ENCODE results near the gene C10orf90. TPM values are rescaled to one million over a fixed set of nuclear protein-coding genes. Genes with fewer than 3 reads are reported as not detected.

The C10orf90 gene
- total RNA-seq, 1 donor from 2014 or later = not detected

DNA sequence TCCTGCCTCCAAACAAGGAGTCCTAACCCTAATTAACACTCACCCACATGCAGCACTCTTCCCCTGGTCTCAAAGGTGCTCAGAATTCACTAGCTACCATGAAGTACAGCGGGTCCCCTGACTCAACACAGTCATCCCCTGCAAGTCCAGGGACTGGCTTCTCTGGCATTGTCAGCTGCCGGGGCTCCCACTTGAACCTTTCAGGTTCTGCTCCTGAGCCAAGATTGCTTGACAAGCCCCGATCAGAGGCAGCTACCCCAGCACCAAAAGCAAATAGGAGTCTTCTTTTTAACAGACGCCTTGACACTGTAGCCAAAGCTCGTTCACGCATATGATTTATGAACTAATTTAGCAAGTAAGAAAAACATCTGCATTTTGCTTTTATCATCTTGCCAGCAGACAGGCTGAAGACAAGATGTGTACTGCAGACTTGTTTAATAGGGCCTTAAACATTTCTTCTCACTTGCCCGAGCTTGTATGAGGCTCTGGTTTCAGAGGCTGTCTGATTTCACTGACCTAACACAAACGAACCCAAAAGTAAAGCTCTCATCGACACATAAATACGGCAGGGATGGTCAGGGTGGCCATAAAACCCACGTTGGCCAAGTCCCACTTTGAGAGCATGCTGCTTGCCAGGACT is 214.6 kb downstream of the C10orf90 start:
- Histone ChIP-seq H4K20me1 (ENCODE audit: low read depth) (no peaks in the 10 kb centered on the region), H3K27me3 (no peaks in the 10 kb centered on the region), H3K4me1 (no peaks in the 10 kb centered on the region), H3K27ac (no peak overlapping the region), H3K36me3 (no peaks in the 10 kb centered on the region), H3K4me2 (no peak overlapping the region), H3K79me2 (ENCODE audit: low read depth) (no peaks in the 10 kb centered on the region), H2AFZ (replicated peaks) (no peak overlapping the region), H3F3A (ENCODE audit: low read depth) (no peaks in the 10 kb centered on the region), H3K9ac (no peak overlapping the region), H3K9me3 (ENCODE audit: low read depth) (no peaks in the 10 kb centered on the region), H3K4me3 (no peak overlapping the region)
- H3K36me3 Mint-ChIP-seq = no peaks in the 10 kb centered on the region
- H3K4me3 Mint-ChIP-seq = no peak overlapping the region
- H3K27ac Mint-ChIP-seq = no peak overlapping the region
- H3K4me1 Mint-ChIP-seq = peaks cover 3% of the 10 kb centered on the region
- DNase-seq (ENCODE audit: low spot score) = no peak
- H3K27me3 Mint-ChIP-seq (ENCODE audit: insufficient read depth, low read depth) = peaks cover 8% of the 10 kb centered on the region
- TF ChIP-seq, protein P1, sequence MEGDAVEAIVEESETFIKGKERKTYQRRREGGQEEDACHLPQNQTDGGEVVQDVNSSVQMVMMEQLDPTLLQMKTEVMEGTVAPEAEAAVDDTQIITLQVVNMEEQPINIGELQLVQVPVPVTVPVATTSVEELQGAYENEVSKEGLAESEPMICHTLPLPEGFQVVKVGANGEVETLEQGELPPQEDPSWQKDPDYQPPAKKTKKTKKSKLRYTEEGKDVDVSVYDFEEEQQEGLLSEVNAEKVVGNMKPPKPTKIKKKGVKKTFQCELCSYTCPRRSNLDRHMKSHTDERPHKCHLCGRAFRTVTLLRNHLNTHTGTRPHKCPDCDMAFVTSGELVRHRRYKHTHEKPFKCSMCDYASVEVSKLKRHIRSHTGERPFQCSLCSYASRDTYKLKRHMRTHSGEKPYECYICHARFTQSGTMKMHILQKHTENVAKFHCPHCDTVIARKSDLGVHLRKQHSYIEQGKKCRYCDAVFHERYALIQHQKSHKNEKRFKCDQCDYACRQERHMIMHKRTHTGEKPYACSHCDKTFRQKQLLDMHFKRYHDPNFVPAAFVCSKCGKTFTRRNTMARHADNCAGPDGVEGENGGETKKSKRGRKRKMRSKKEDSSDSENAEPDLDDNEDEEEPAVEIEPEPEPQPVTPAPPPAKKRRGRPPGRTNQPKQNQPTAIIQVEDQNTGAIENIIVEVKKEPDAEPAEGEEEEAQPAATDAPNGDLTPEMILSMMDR (IDR thresholded peaks at IDR 0.05) = no peak
- TF ChIP-seq EZH2phosphoT487 (IDR thresholded peaks at IDR 0.05) (no peak), EZH2 (IDR thresholded peaks at IDR 0.05) (no peak)
- H3K9me3 Mint-ChIP-seq = no peaks in the 10 kb centered on the region

DNA sequence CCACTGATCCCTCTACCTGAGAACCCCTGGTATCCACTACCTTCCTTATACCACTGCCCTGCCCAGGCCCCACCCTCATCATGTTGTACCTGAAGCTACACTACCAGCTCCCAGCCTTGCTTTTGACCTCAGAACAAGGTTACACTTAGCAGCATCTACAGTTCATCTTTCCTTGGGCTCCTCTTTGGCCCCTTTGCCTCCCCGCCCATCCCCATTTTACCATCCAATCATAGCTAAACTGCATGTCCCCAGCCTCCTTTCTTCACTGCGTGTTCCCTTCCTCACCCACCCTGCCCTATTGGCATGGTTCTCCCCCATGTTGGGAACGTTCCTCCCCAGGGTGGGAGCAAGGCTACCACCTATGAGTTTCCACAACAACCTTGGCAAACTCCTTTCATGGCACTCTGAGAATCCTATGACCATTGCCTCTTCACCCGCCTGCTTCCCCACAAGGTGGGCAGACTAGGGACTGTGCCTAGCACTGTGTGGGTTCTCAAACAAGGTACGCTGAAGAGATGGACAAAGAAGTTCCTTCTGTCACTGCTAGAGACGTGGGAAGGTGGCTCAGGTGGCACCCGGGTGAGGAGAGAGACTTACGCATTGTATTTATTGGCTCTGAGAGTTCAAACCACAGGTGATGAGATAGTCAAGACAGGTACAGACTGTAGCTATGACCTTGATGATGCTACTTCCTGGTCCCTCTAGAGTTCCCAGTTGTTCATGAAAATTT is 215.3 kb downstream of the C10orf90 start:
- H3K9ac ChIP-seq = no peak overlapping the region
- H3K79me2 ChIP-seq (ENCODE audit: low read depth) = no peaks in the 10 kb centered on the region
- H3K9me3 ChIP-seq (ENCODE audit: low read depth) = no peaks in the 10 kb centered on the region
- DNase-seq (ENCODE audit: low spot score) = no peak
- Mint-ChIP-seq H3K36me3 (no peaks in the 10 kb centered on the region), H3K27ac (no peak overlapping the region), H3K4me1 (peaks cover 3% of the 10 kb centered on the region), H3K27me3 (ENCODE audit: insufficient read depth, low read depth) (peaks cover 8% of the 10 kb centered on the region), H3K9me3 (no peaks in the 10 kb centered on the region), H3K4me3 (no peak overlapping the region)
- no peak overlapping the region for H3K4me3 ChIP-seq
- H3K36me3 ChIP-seq = no peaks in the 10 kb centered on the region
- no peak overlapping the region for H3K27ac ChIP-seq
- no peaks in the 10 kb centered on the region for H3K27me3 ChIP-seq
- no peak overlapping the region for H2AFZ ChIP-seq (replicated peaks)
- no peaks in the 10 kb centered on the region for H4K20me1 ChIP-seq (ENCODE audit: low read depth)
- no peak for TF ChIP-seq EZH2phosphoT487 (IDR thresholded peaks at IDR 0.05)
- no peaks in the 10 kb centered on the region for H3K4me1 ChIP-seq
- no peak overlapping the region for H3K4me2 ChIP-seq
- H3F3A ChIP-seq (ENCODE audit: low read depth) = no peaks in the 10 kb centered on the region

DNA sequence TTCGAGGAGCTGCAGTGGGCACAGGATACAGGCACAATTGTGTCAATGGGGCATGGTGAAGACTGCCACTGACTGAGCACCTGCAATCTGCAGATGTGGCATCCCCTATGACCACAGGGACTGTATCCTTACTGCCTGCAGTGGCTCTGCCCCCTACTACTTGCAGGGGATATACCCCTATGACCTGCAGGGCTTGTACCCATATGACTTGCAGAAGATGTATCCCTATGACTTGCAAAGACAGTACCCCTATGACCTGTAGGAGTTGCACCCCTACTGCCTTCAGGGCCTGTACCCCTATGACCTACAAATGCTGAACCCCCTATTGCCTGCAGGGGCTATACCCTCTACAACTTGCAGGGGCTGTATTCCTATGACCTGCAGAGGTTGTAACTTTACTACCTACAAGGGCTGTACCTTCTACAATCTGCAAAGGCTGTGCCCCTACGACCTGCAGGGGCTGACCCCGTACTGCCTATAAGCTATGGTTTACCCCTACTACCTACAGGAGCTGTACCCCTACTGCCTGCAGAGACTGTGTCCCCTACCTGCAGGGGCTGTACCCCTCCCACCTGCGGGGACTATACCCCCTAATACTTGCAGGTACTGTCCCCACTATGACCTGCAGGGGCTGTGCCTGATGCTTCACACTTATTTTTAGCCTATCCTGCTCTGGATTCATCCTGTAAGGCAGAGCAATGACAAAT is 216.3 kb downstream of the C10orf90 start:
- Histone ChIP-seq H3K27ac (no peak overlapping the region), H3K27me3 (no peaks in the 10 kb centered on the region), H4K20me1 (ENCODE audit: low read depth) (no peaks in the 10 kb centered on the region), H2AFZ (replicated peaks) (no peak overlapping the region), H3K4me3 (no peak overlapping the region), H3K4me2 (no peak overlapping the region), H3K4me1 (no peaks in the 10 kb centered on the region), H3K79me2 (ENCODE audit: low read depth) (no peaks in the 10 kb centered on the region), H3K36me3 (no peaks in the 10 kb centered on the region), H3F3A (ENCODE audit: low read depth) (no peaks in the 10 kb centered on the region), H3K9ac (no peak overlapping the region), H3K9me3 (ENCODE audit: low read depth) (no peaks in the 10 kb centered on the region)
- TF ChIP-seq, protein P1 (IDR thresholded peaks at IDR 0.05) = no peak
- no peak for TF ChIP-seq EZH2 (IDR thresholded peaks at IDR 0.05)
- TF ChIP-seq EZH2phosphoT487 (IDR thresholded peaks at IDR 0.05) = no peak
- DNase-seq (ENCODE audit: low spot score) = no peak
- Mint-ChIP-seq H3K27me3 (ENCODE audit: insufficient read depth, low read depth) (peaks cover 6% of the 10 kb centered on the region), H3K27ac (no peak overlapping the region), H3K36me3 (no peaks in the 10 kb centered on the region), H3K4me1 (peaks cover 3% of the 10 kb centered on the region), H3K4me3 (no peak overlapping the region), H3K9me3 (no peaks in the 10 kb centered on the region)

Measured in neural progenitor cell (in vitro differentiated cells).